Activated CD8-positive, alpha-beta memory T cell treated with anti-CD3 and anti-CD28 coated beads for 36 hours (primary cell): ENCODE measurements around the gene POLG2. TPM values are rescaled to one million over a fixed set of nuclear protein-coding genes. Genes with fewer than 3 reads are reported as not detected.
"Not testable (repeated sequence)": the region's sequence is repeated elsewhere in the genome, so short reads cannot be mapped to it uniquely, and the experiment has no call there.

Experiments used
- CTCF ChIA-PET: fragments of 350-600 bp; sonication (Branson Sonifier 250); formaldehyde crosslinking; loops from one replicate; lab custom pipeline; 2021; ENCODE audit warnings: antibody characterized with exemption; lab: Charles Lee
- POLR2A ChIA-PET: fragments of 350-600 bp; sonication (Branson Sonifier 250); formaldehyde crosslinking; loops from one replicate; lab custom pipeline; 2021; ENCODE audit warnings: antibody characterized with exemption; lab: Charles Lee
- total RNA-seq, 2 experiments: library from RNA; stranded (reverse); gene quantifications; one replicate each; pipeline ENCODE4 v1.2.3, GENCODE V29; 2021

POLG2 gene
- total RNA-seq, 2 experiments from 2014 or later, result 30.1 TPM

DNA sequence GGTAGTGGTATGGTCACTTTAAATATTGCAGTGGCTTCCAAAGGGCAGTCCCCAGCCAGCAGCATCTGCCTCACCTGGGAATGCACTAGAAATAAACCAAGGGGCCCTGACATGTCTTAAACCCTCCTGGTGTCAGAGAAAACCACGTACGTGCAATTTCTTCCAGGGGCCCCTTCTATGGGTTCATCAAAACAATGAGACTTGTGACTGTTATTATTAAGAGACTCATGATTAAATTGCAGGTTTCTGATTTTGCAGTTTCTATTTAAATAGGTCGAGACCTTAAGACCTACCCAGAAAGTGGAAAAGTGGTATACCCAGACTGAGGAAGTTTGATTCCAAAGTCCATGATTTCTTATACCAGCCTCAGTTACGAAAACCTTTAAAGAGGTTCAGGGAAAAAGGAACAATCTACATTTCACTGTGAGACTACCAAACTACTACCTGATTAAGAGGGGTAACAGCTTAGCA, 746 bp upstream of the POLG2 start:
- CTCF ChIA-PET, result interaction anchor here (0.7 to 2.8 kb wide), 5 partner anchors 8 to 152 kb away, joined by 3 to 15 read pairs (median 7); partner anchors contain the start of gene CEP95
- POLR2A ChIA-PET, result interaction anchor here (0.5 to 4.6 kb wide), 3 partner anchors 9 to 291 kb away, joined by 3 to 90 read pairs (median 7); partner anchors contain the start of genes CEP95 and DDX5

DNA sequence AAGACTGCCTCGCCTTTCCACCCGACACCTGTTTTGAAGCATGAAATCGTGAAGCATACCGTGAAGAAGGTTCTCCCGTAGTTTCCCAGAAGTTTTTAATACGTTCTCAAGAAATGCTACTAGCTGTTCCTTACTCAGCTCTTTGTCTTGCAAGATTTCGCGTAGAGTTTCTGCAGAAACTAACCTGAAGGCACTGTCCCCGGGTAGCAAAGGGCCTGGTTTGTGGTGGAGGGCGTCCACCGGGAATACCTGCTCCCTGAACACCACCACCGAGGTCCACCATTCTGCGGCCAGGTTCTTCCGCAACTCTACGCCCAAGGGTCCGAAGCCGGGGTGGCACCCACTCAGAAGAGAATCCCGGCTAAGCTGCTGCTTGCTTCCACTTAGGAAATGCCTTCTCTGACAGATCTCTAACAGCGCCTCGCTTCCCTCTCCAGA, 487 bp downstream of the POLG2 start:
- CTCF ChIA-PET, result interaction anchor here (1.0 to 2.8 kb wide), 6 partner anchors 9 to 163 kb away, joined by 3 to 15 read pairs (median 7); partner anchors contain the start of gene CEP95
- POLR2A ChIA-PET, result interaction anchor here (1.0 to 4.6 kb wide), 2 partner anchors 10 to 77 kb away, joined by 3 to 90 read pairs; partner anchors contain the start of genes CEP95 and DDX5

DNA sequence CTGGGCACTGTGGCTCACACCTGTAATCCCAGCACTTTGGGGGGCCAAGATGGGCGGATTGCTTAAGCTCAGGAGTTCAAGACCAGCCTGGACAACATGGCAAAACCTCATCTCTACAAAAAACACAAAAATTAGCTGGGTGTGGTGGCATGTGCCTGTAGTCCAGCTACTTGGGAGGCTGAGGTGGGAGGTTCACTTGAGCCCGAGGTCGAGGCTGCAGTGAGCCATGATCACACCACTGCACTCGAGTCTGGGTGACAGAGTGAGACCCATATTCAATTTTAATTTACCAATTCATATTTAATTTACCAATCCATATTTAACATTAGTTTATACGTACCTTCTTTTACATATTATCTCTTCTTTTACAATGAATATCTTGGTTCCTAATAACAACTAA, 1.6 kb downstream of the POLG2 start:
- ChIA-PET CTCF (interaction anchor here (0.7 to 2.8 kb wide), 3 partner anchors 10 to 243 kb away, joined by 3 to 15 read pairs (median 5); partner anchors contain the start of gene CEP95), POLR2A (interaction anchor here (4.6 kb wide), 1 partner anchor 11 kb away, joined by 90 read pairs; the partner anchor contains the start of genes CEP95 and DDX5)

DNA sequence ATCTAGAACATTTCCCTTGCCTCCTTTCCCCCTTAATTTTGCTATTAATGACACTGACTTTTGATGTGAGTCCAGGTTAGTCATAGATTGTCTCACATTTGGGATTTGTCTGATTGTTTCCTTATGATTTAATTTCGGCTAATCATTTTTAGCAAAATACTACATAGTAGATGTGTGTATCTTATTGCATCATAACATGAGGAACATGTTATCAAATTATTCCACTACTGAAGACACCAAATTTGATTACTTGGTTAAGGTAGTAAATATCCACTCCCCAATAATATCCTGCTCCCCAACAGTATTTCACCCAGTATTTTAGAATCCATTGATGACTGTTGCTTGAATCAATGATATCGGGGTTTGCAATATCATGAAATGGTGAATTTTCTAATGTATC, 2.7 kb downstream of the POLG2 start:
- ChIA-PET POLR2A (interaction anchor here (4.6 kb wide), 1 partner anchor 12 kb away, joined by 90 read pairs; the partner anchor contains the start of genes CEP95 and DDX5), CTCF (interaction anchor here (2.0 kb wide), 1 partner anchor 10 kb away, joined by 5 read pairs; no protein-coding TSS in a partner anchor)

DNA sequence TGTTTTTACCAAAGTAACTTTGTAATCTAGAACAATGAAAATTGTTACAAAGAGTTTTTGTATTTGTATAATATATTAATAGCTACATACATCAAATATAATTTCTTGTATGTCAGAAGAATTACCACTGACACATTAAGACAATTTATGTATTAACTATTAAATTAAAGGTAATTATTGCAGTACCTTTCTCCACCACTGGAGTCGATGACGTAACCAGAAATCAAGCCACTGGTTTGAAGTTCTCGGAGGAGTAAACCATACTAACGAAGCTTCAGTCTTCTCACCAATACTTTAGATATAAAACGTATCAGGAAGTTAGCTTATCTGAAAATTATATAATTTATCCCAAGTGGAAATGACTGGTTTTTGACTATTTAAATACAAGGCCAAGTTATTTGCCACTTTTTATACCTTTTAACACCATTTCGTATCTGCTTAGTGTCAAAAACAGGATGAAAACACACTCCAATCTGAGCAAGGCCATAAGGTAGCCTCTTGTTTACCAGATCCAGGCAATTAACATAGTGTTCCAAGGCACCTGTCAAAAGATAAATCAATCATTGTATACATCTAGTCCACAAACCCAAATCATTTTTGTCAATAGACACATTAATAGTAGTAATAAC, 4.3 kb downstream of the POLG2 start:
- ChIA-PET POLR2A (interaction anchor here (0.5 to 4.0 kb wide), 4 partner anchors 10 to 641 kb away, joined by 3 to 25 read pairs (median 6); partner anchors contain the start of genes CEP95 and DDX5), CTCF (interaction anchor here (1.0 to 2.0 kb wide), 4 partner anchors 11 to 221 kb away, joined by 3 to 10 read pairs (median 4); no protein-coding TSS in a partner anchor)

DNA sequence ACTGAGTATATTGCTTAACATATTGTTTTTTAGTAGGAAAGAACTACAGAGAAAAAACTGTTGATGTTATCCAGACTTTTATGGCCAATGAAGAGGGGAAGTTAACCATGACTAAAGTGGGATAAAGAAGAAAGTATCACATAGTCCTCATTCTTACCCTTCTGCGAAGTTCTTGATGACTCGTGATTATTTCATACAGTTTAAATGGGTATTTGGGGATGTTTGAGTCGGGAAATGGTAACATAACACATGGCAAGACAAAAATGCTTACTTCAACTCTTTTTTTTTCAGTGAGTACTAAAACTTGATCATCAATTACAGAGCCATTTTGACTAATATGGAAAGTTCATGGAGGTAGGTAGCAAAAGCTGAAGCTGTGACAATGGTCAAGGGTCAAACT, 4.9 kb downstream of the POLG2 start:
- ChIA-PET POLR2A (interaction anchor here (0.9 to 4.0 kb wide), 2 partner anchors 10 to 13 kb away, joined by 3 to 25 read pairs; partner anchors contain the start of genes CEP95 and DDX5), CTCF (interaction anchor here (0.6 to 3.9 kb wide), 6 partner anchors 10 to 245 kb away, joined by 4 to 31 read pairs (median 5); partner anchors contain the start of genes CEP95 and DDX5)

DNA sequence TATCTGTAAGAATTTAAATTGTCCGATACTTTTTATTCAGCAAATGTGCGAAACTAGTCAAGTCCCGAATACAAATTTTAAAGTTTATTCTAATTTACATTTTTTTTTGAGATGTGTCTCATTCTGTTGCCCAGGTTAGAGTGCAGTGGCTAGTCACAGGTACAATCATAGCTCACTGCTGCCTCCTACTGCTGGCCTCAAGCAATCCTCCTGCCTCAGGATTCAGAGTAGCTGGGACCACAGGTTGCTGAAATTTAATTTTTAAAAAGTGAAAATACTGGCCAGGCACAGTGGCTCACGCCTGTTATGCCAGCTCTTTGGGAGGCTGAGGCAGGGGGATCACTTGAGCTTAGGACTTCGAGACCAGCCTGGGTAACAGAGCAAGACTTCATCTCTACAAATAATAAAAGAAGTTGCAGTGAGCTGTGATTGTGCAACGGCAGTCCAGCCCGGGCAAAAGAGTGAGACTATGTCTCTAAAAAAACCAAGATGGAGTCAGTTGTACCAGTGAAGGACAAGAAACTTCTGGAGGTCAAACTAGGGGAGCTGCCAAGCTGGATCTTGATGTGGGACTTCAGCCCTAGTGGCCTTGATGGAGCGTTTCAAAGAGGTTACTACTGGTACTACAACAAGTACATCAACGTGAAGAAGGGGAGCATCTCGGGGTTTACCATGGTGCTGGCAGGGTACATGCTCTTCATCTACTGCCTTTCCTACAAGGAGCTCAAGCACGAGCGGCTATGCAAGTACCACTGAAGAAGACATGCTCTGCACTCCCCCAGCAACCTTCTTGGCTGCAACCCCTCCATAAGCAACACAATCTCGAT, 5.6 kb downstream of the POLG2 start:
- POLR2A ChIA-PET, result interaction anchor here (1.0 to 4.0 kb wide), 2 partner anchors 14 to 17 kb away, joined by 3 to 25 read pairs; partner anchors contain the start of genes CEP95 and DDX5
- CTCF ChIA-PET, result interaction anchor here (0.6 to 3.9 kb wide), 6 partner anchors 9 to 245 kb away, joined by 3 to 31 read pairs (median 4); partner anchors contain the start of genes CEP95 and DDX5

DNA sequence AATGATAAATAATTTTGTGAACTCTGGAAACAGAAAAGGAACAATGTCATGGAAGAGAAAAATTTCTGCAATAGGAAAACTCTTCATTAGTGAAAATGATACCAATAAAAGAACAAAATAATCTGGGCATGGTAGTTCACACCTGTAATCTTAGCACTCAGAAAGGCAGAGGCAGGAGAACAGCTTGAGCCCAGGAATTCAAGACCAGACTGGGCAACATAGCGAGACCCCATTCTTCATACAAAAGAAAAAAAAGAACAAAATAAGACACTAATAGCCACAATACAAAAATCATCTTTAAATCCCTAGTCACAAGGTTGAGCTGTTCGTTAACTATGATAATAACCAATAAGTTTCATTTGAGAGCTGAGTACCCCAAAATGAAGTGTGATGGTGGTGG, 8.6 kb downstream of the POLG2 start:
- ChIA-PET CTCF (interaction anchor here (0.6 to 3.9 kb wide), 2 partner anchors 68 to 132 kb away, joined by 3 to 31 read pairs; no protein-coding TSS in a partner anchor), POLR2A (no interaction called here)

DNA sequence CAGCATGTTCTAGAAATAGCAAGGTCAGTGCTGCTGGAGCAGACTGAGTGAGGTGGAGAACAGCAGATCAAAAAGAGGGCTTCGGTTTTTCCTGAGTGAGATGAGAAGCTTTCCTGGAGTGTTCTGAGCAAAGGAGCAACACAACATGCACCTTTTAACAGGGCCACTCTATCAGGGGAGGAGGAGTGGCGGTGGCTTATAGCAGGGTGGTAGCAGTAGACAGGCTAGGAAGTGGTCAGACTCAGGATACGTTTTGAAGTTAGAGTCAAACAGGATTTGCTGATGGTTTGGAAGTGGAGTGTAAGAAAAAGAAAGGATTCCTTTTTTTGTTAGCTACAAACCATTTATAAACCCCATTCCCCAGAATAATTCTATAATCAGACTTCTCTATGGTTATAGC, 12.5 kb downstream of the POLG2 start:
- ChIA-PET CTCF (interaction anchor here (0.6 kb wide), 1 partner anchor 320 kb away, joined by 3 read pairs; no protein-coding TSS in a partner anchor), POLR2A (no interaction called here)

DNA sequence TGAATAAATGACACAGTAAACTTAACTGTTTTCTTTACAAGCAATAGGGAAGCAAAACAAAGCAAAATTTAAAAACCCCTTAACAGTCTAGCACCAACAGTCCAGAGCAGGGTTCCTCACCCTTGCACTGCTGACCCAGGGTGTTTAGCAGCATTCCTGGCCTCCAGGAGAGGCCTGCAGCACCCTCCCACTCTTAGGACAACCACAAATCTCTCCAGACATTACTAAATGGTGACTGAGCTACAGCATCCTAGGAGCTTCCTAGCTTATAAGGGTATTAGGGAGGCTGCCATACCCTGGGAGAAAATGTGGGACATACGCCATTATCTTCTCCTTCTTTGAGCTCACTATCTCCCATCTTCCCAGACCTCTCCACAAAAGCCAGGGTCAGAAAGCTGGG, 15.9 kb downstream of the POLG2 start:
- POLR2A ChIA-PET, result interaction anchor here (0.6 kb wide), 1 partner anchor 85 kb away, joined by 11 read pairs; no protein-coding TSS in a partner anchor

DNA sequence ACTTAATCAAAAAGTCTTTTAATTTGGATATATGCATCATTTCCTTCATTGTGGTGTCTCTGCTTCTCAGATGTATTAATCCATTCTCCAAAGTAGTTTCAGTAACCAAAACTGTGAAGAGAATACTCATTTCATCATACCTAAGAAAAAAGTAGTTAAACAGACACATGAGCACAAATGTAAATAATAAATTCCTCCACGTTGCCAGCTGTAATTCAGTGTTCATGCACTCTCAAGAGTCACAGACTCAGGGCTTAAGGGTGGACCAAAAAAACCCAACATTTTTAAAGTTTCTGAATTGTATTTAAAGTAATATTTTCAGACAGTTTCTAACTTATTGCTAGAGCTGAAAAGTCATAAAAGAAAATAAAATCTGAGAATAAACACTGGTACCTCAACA, 19.0 kb downstream of the POLG2 start:
- ChIA-PET POLR2A (no interaction called here), CTCF (no interaction called here)

More for the DNA sequence above, 15.9 kb downstream of the POLG2 start:
- CTCF ChIA-PET, result interaction anchor here (0.9 kb wide), 1 partner anchor 61 kb away, joined by 3 read pairs; no protein-coding TSS in a partner anchor

DNA sequence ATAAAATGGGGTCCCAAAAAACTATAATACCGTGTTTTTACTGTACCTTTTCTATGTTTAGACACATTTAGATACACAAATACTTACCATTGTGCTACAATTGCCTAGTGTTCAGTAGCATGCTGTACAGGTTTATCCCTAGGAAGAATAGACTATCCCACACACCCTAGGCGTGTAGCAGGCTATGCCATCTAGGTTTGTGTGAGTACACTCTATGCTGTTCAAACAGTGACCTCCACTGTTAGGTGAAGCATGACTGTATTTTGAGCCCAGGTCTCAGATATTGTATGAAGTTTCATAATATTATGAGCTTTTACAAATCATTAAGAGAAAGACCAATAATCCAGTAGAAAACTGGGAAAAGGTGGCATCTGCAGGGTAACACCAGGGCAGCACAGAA, 24.3 kb downstream of the POLG2 start:
- CTCF ChIA-PET, result no interaction called here

DNA sequence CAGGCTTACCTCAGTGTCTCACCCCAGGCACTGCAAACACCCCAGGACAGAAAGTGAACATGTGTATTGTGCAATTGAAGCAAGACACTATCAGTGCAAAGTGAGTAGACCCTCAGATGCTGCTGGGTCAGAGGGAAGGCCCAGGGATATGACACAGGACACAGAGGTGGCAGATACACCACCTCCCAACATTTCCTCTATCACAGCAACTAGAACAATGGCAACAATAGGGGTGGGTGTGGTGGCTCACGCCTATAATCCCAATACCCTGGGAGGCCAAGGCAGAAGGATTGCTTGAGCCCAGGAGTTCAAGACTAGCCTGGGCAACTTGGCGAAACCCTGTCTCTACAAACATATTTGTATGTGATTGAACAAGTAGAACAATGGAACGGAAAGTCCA, 25.4 kb downstream of the POLG2 start:
- ChIA-PET CTCF (no interaction called here), POLR2A (no interaction called here)

More for the DNA sequence above, 24.3 kb downstream of the POLG2 start:
- POLR2A ChIA-PET, result no interaction called here

DNA sequence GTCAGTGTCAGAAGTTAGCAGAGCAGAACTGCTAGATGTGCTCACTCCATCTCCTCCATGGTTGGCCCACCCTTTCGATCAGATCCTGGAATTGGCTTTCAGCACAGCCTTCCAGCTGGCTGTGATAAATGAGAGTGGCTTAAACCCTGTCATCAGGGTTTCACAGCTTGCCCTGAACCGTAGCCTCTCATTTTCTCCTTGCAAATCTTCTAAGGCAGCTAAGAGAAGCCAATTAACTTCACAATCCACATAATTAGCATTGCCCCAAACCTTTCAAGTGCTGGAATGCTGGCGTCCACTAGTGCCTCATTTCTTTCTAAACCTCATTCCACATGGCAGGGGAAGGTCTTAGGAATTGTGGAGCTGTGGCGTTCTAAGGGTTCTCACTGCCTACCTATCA, 26.2 kb downstream of the POLG2 start:
- ChIA-PET POLR2A (no interaction called here), CTCF (interaction anchor here (0.6 kb wide), 1 partner anchor 28 kb away, joined by 3 read pairs; no protein-coding TSS in a partner anchor)

DNA sequence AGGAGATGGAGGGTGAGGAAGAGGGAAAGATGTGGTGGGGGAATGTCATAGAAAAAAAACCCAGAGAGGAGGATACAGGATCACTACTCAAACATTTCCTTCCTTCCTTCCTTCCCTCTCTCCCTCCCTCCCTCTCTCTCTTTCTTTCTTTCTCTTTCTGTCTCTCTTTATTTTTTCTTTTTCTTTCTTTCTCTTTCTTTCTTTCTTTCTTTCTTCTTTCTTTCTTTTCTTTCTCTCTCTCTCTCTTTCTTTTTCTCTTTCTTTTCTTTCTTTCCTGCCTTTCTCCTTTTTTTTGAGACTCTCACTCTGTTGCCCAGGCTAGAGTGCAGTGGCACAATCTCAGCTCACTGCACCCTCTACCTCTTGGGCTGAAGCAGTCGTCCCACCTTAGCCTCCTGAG, 30.0 kb downstream of the POLG2 start:
- POLR2A ChIA-PET, result not testable (repeated sequence)
- CTCF ChIA-PET, result interaction anchor here (0.9 kb wide), 1 partner anchor 109 kb away, joined by 3 read pairs; no protein-coding TSS in a partner anchor

DNA sequence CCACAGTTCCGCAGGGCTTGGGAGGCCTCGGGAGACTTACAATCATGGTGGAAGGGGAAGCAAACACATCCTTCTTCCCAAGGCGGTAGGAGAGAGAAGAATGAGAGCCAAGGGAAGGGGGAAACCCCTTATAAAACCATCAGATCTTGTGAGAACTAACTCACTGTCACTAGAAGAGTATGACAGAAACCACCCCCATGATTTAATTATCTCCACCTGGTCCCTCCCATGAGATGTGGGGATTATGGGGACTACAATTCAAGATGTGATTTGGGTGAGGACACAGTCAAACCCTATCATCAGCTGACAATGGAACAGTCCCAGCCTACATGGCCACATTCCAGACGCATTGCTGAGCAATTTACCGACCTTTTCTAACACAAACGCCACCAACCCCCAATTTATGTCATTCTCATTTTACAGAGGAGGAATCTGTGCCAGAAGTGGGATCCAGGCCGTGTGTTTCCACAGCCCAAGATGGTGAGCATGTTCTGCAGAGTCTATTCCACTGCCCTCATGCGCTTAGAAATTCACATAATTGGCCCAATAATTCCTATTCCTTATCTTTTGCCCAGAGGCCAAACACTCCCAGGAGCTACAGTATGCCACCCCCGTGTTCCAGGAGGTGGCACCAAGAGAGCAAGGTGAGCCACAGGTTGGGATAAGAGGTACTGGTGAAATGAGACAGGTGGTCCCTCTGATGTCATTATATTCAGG, 30.7 kb downstream of the POLG2 start:
- POLR2A ChIA-PET, result no interaction called here
- CTCF ChIA-PET, result interaction anchor here (0.6 kb wide), 1 partner anchor 380 kb away, joined by 3 read pairs; no protein-coding TSS in a partner anchor

DNA sequence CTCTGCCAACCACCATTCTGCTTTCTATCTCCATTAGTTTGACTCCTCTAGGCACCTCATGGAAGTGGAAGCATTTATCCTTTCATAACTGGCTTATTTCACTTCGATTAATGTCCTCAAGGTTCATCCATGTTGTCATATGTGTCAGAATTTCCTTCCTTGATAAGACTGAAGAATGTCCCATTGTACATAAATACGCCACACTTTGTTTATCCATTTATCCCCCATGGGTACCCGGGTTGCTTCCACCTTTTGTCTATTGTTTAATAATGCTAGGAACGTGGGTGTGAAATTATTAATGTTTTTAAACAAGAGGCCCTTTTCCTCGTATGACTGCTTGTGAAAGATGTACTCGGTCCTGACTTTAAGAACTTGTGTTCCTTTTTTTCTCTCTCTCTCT, 35.1 kb downstream of the POLG2 start:
- ChIA-PET CTCF (no interaction called here), POLR2A (no interaction called here)

DNA sequence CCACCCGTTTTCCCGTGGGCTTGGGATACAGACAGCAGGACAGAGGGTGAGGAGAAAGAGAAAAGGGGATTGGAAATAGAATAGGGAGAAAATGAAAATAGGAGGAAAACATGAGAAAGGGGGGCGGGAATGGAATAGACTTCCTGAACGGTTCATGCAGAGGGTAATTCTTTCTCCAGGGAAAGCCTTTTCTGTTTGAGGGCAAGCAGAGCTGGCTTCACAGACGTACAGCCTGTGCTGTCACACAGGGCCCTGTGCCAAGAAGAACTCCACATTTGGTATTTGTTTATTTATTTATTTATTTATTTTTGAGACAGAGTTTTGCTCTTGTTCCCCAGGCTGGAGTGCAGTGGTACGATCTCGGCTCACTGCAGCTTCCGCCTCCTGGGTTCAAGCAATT, 35.9 kb downstream of the POLG2 start:
- POLR2A ChIA-PET, result no interaction called here
- CTCF ChIA-PET, result no interaction called here
